ENCODE results near the gene TMCO6.

DNA sequence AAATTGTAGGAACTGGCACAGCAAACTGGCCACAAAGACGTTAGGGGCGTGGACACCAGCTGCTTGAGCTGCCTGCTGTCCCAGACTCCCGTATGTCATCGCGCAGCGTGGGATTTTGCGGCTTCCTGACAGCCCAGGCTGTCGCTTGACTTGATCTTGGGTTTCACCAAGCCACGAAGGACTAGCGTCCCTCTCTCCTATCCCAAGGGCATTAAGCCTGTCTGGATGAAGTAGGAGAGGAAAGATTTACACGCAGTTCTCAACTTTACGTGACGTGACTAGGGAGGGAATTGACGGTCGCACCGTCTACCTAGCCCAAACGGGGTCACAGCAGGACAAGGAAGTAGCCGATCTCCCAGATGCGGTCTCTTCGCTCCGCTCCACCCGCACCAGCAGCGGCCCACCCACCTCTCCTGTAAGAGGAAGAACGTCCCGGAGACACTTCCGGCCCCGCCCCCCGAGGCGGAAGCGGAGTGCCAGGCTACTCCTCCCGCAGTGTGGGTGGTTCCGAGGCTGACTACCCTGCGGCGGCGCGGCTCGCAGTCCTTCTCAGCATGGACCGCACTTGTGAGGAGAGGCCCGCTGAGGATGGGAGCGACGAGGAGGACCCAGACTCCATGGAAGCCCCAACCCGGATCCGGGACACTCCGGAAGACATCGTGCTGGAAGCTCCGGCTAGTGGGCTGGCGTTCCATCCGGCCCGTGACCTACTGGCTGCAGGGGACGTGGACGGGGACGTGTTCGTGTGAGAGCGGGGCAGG lies 25.3 kb downstream of the TMCO6 start, which contains the start of gene WDR55:
- TF ChIP-seq SUZ12 (IDR thresholded peaks at IDR 0.05; ENCODE audit: extremely low read depth, insufficient read depth, insufficient read length) (no peak), YY1 (IDR thresholded peaks at IDR 0.05; ENCODE audit: insufficient read depth, insufficient read length) (no peak), ZNF274 (IDR thresholded peaks at IDR 0.05; ENCODE audit: low read depth, low read length) (no peak)
